GM18505 (cell line): Measurements from ENCODE around the gene CHD6.

ENCODE experiments used
- ATAC-seq: cut with Tn5 transposase; IDR thresholded peaks from one replicate; pipeline ENCODE4 v1.9.1; 2021; ENCODE audit not compliant: unreplicated experiment
- POLR2A ChIP-seq: IDR thresholded peaks from 4 replicates; pipeline ENCODE4 v1.6.1; 2011; ENCODE audit warnings: borderline replicate concordance; ENCODE audit not compliant: insufficient read depth, insufficient read length; ENCODE audit errors: extremely low read depth

The CHD6 gene

DNA sequence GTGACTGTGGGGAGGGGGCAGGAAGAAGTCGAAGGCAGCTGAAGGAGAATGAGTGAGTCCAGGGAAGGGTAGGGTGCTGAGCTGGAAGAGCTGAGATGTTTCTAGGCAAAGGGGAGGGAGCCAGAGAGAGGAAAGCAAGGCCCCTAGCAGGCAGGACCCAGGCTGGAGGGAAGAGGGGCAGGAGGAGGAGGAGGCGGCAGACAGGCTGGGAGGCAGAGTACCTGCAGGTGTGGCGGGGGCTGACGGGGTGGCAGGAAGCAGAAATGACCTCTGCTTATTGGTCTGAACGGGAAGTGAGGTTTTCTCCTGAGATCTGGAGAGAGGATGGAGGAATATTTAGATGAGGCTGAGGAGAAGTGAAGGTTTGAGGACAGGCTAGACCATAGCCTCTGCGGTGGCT, 240.9 kb downstream of the CHD6 start:
- no peak for ATAC-seq
- TF ChIP-seq POLR2A: no peak

- no peak for TF ChIP-seq POLR2A
Observed at GRCh38 chr20:41376349-41376748, 241.8 kb downstream of the CHD6 start.

GRCh38 chr20:41375846-41376245, 242.3 kb downstream of the CHD6 start:
- no peak for ATAC-seq
- no peak for TF ChIP-seq POLR2A

More at GRCh38 chr20:41376349-41376748, 241.8 kb downstream of the CHD6 start:
- ATAC-seq: no peak

DNA sequence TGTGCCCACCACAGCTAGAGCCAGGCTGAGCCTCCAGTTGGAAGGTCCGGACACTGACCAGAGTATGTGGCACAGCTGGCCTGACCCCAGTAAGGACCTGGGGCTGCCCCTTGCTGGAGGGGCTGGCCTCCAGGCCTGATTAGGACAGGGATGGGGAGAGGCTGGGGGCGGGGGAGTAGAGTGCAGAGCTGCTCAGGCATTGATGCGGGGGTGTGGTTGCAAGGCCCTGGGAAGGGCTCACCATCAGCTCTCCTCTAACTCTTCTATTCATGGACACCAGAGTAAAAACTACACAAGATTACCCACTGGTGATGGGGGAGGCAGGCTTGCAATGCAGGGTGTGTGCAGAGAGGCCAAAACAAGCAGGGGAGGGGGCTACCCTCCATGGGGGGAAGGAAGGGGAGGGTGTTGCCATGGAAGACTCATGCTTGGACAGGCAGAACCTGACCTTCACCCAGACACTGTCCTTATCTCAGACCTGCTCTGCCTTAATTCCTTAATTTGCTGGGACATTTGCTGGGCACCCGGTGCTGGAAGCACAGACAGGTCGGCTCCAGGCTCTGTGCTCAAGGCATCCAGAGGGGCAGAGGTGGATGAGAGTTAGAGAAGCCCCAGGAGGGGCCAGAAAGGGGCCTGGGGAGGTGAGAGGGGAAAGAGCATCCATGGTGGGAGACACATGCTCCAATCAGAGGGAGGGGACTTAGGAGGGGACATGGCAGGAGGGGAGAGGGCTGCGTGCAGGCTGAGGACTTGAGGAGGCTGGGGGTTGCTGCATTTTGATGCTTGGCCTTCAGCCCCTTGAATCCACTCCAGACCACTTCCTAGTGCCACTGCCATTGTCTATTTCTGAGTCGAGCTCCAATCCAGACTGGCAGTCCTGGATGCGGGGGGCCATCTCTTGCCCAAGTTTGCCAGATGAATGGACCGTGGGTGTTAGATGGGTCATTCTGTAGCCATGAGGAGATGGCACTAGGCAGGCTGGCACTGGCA, 244.0 kb downstream of the CHD6 start:
- ATAC-seq: no peak
- TF ChIP-seq POLR2A: no peak

DNA sequence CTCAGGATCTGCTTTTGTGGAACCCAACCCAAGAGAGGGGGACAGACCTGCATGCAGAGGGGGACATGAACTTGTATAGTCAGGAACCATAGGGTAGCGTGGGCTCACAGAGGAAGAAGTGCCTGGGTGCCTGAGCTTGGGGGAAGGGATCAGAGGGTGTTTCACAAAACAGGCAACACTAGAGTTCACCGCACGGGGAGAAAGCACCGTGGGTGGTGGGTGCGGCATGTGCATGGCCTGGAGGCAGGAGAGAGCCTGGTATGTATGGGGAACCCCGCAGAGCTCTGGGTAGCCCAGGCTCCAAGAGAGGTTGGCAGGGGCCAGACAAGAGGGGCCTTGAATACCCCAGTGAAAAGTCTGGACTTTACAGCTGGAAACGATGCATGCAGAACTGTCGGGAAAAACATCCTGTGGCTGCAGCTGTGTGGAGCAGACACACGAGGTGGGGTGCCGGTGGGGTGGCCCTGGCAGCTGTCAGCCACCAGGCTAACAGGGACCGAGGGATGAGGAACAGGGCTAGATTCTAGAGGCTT, 244.9 kb downstream of the CHD6 start:
- no peak for ATAC-seq
- TF ChIP-seq POLR2A: no peak

DNA sequence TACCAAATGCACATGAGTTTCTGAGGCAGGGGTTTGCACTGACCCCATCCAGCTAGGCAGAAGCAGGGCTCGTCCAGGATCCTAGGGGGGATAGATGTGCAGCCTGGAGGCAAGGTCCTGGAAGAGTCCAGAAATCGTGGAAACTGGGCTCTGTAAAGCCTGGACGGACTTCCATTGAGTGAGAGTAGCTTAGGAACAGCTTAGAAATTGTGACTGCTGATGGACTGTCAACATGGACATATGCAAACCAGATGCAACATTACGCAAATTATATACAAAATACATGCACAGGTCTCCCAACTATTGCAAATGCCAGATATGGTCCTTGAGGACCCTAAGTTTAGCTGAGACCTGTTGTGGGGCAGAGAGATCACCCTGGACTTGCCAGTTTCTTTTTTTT, 246.8 kb downstream of the CHD6 start:
- no peak for TF ChIP-seq POLR2A
- ATAC-seq: no peak

DNA sequence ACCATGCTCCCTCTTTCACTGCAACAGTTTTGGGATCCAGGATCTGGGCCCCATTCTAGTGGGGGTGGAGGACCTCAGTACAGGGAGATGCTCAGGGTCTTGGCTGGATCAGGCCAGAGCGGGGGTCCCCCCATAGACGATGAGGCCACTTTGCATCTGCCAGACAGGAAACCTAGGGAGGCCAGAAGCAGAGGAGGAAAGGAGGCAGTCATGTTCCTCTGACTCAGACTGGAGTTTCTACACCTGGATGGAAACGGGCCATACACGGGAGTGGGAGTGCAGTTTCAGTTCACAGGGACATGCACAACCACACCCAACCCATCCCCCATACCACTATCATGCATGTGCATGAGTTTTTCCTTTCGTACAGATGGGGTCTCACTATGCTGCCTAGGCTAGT, 248.0 kb downstream of the CHD6 start:
- TF ChIP-seq POLR2A: no peak
- ATAC-seq: no peak

DNA sequence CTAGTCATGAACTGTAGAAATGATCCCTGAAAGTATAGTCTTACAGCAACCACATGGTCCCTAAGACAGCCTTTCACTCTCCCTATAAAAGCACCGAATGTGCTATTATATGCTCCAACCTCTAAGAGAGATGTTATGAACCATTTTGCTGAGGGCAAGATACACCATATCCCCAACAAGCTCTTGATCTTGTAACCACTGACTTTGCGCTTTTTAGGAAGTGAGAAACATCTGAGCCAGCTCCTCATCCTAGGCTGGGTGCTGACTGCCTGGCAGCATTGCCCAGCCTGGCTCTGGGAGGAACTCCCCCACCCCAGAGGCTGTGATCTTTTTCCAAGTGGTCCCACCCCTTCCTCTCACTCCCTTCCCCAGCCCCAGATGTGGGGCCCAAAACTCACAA, 248.5 kb downstream of the CHD6 start:
- ATAC-seq: no peak
- TF ChIP-seq POLR2A: no peak

DNA sequence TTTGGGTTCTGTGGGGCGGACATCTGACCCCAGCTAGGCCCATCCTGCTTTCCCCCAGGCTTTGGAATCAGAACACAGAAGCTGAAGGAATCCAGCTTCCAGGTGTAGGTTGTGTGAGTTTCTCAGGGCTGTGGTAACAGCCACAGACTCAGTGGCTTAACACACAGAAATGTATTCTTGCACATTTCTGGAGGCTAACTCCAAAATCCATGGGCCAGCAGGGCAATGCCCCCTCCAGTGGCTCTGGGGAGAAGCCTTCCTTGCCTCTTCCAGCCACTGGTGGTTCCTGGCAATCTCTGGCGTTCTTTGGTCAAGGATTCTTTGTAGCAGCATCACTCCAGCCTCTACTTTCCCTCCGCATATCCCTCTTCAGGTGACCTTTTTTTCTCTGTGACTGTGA, 250.2 kb downstream of the CHD6 start:
- no peak for ATAC-seq
- no peak for TF ChIP-seq POLR2A

GRCh38 chr20:41367393-41367695, 250.8 kb downstream of the CHD6 start:
- no peak for TF ChIP-seq POLR2A
- no peak for ATAC-seq

DNA sequence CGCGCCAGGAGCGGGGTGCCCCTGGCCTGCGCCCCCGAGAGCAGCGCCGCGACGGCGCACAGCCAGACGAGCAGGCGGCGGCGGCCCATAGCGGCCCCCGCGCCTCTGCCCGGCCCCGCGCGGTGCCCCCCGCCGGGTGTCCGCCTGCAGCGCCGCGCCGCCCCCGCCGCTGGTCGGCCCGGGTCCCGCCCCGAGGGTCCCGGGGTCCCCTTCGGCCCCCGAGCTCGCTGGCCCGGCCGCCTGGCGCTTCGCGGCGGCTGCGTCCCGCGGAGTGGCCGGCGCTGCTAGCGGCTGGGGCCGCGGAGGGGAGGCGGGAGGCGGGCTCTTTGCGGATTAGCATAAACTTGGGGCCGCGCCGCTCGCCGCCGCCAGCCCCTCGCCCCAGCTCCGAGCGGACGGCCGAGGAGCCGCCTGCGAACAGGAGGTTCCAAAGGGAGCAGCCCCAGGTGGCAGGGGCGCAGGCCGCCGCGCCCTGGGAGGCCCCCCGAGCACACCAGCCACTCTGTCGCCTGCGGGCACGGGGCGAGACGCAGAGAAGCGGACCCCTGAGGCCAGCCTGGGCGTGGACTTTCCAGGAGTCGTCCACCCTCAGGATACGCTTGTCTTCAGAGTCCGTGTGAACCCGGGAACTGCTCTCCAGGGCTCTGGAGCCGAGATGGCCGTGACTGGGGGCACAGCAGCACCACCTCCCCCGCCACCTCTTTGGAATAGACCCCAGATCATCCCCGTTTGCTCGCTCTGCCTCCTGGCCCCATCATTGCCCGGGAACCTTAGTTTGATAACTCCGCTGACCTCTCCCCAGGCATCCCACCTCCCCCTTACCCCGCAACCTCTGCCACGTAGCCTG, 251.4 kb downstream of the CHD6 start, which contains the start of gene EMILIN3:
Gene EMILIN3 (minus strand): TSS at position 273 of the 847 bp plus-strand sequence. CDS start 184 bp downstream, at position 89.
- TF ChIP-seq POLR2A: no peak
- ATAC-seq: no peak

DNA sequence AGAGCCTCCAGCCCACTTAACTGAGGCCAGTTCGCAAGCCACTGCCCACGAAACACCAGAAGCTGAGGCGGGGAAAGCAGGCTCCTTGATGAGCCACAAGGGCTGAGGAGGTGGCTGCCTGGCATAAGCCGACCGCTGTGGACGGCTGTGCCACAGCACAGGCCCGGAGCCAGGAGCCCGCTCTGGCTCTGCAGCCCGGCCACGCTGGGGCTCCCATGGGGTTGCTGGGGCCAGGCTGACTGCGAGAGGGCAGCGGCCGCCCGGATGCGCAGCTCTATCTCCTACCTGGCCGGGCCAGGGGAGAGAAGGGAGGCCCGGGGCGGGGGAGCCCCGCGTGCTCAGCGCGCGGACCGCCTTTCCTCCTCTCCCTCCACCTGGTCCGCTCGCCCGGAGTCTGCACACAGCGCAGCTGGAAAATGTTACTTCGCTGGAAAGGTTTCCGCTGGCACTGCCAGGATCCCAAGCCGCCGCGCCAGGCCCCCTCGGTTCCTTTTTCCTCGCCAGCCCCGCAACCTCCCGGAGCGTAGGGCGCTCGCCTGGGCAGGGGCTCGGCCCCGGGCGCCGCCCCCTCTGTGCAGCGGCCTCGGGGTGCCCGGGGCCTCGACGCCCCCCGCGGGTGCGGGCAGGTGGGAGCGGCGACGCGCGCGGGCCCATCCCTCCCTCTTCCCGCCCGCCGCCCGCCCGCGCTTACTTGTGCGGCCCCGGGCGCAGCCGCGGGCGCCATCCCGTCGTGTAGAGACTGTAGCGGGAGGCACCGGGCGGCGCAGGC, 252.2 kb downstream of the CHD6 start:
- no peak for TF ChIP-seq POLR2A
- no peak for ATAC-seq
